Neural cell (in vitro differentiated cells): ENCODE results near the gene ACAP1. TPM values are rescaled to one million over a fixed set of nuclear protein-coding genes. Genes with fewer than 3 reads are reported as not detected.

Experiments used
- H2AFZ ChIP-seq: fragments of 200-600, 300-800 bp; sonication (generic), shearing (Covaris generic); 2 replicates; pipeline ENCODE4 v1.6.0; 2014; ENCODE audit warnings: low read depth, mild to moderate bottlenecking, antibody characterized with exemption, low read length, moderate library complexity
- H3F3A ChIP-seq: fragments of 200-600 bp; shearing (Covaris generic); 2 replicates; pipeline ENCODE4 v1.6.1; 2016; ENCODE audit warnings: mild to moderate bottlenecking, moderate library complexity, mixed read lengths, antibody characterized with exemption, low read length; ENCODE audit not compliant: insufficient read depth, poor library complexity, severe bottlenecking
- H3K27ac ChIP-seq: fragments of 200-600, 300-800 bp; sonication (generic), shearing (Covaris generic); 2 replicates; pipeline ENCODE4 v1.5.1; 2014; ENCODE audit warnings: mild to moderate bottlenecking, low read length, moderate library complexity
- H3K27me3 ChIP-seq: fragments of 300-800, 200-600 bp; sonication (generic), shearing (Covaris generic); 2 replicates; pipeline ENCODE4 v1.6.0; 2014; ENCODE audit warnings: mild to moderate bottlenecking, low read depth, low read length, moderate library complexity; ENCODE audit not compliant: insufficient read depth
- H3K36me3 ChIP-seq: fragments of 300-800, 200-600 bp; sonication (generic), shearing (Covaris generic); 2 replicates; pipeline ENCODE4 v1.5.1; 2014; ENCODE audit warnings: mild to moderate bottlenecking, antibody characterized with exemption, low read length, moderate library complexity; ENCODE audit not compliant: insufficient read depth
- H3K4me2 ChIP-seq: fragments of 300-800, 200-600 bp; sonication (generic), shearing (Covaris generic); 2 replicates; pipeline ENCODE4 v1.6.0; 2014; ENCODE audit warnings: mild to moderate bottlenecking, low read length
- H3K4me3 ChIP-seq: fragments of 300-800, 200-600 bp; sonication (generic), shearing (Covaris generic); 2 replicates; pipeline ENCODE4 v1.5.1; 2014; ENCODE audit warnings: mild to moderate bottlenecking, low read length, moderate library complexity
- H3K79me2 ChIP-seq: fragments of 200-600 bp; shearing (Covaris generic); replicated peaks from 2 replicates; pipeline ENCODE4 v1.6.0; 2014; ENCODE audit warnings: mild to moderate bottlenecking, low read length, moderate library complexity; ENCODE audit not compliant: insufficient read depth
- H3K9ac ChIP-seq: fragments of 300-800, 200-600 bp; sonication (generic), shearing (Covaris generic); 2 replicates; pipeline ENCODE4 v1.6.1; 2016; ENCODE audit warnings: mild to moderate bottlenecking, low read length, mixed read lengths
- H3K9me2 ChIP-seq: fragments of 200-600 bp; shearing (Covaris generic); 2 replicates; pipeline ENCODE4 v1.6.1; 2016; ENCODE audit warnings: mild to moderate bottlenecking, low read length, mixed read lengths; ENCODE audit not compliant: insufficient read depth
- H3K9me3 ChIP-seq: fragments of 200-600, 300-800 bp; sonication (generic), shearing (Covaris generic); 2 replicates; pipeline ENCODE4 v1.6.1; 2016; ENCODE audit warnings: mild to moderate bottlenecking, mixed run types, low read length, moderate library complexity, mixed read lengths
- H4K20me1 ChIP-seq: fragments of 200-600 bp; shearing (Covaris generic); 2 replicates; pipeline ENCODE4 v1.6.1; 2016; ENCODE audit warnings: mild to moderate bottlenecking, mixed run types; ENCODE audit not compliant: insufficient read depth
- CTCF ChIP-seq: fragments of 450-650 bp; IDR thresholded peaks from 2 replicates; pipeline ENCODE4 v1.5.1; 2014; ENCODE audit warnings: antibody characterized with exemption, mild to moderate bottlenecking, moderate library complexity; ENCODE audit not compliant: poor library complexity, severe bottlenecking
- EP300 ChIP-seq: fragments of 450-650 bp; conservative IDR thresholded peaks from 2 replicates; pipeline ENCODE4 v1.6.1; 2014; ENCODE audit warnings: antibody characterized with exemption, mild to moderate bottlenecking, moderate library complexity; ENCODE audit not compliant: poor library complexity, severe bottlenecking
- EZH2 ChIP-seq: fragments of 200-600, 300-800 bp; shearing (Covaris generic), sonication (generic); IDR thresholded peaks from 2 replicates; pipeline ENCODE4 v1.6.1; 2014; ENCODE audit warnings: antibody characterized with exemption, low read length, borderline replicate concordance, mild to moderate bottlenecking; ENCODE audit not compliant: insufficient read depth, poor library complexity, severe bottlenecking
- MXI1 ChIP-seq: fragments of 450-650 bp; conservative IDR thresholded peaks from 2 replicates; pipeline ENCODE4 v1.6.1; 2014; ENCODE audit warnings: antibody characterized with exemption, mild to moderate bottlenecking; ENCODE audit not compliant: poor library complexity, severe bottlenecking
- POLR2AphosphoS5 ChIP-seq: IDR thresholded peaks from 2 replicates; pipeline ENCODE4 v1.6.1; 2012
- RAD21 ChIP-seq: fragments of 450-650 bp; conservative IDR thresholded peaks from 2 replicates; pipeline ENCODE4 v1.6.1; 2014; ENCODE audit warnings: antibody characterized with exemption, mild to moderate bottlenecking, moderate library complexity
- SMC3 ChIP-seq: fragments of 450-650 bp; conservative IDR thresholded peaks from 2 replicates; pipeline ENCODE4 v1.6.1; 2014; ENCODE audit warnings: antibody characterized with exemption, mild to moderate bottlenecking, moderate library complexity; ENCODE audit not compliant: poor library complexity
- TAF1 ChIP-seq: IDR thresholded peaks from 2 replicates; pipeline ENCODE4 v1.6.1; 2012; ENCODE audit warnings: low read depth
- polyA plus RNA-seq: library from polyadenylated mRNA; depleted of rRNA; stranded (reverse); fragments of >200 nt; gene quantifications from 2 replicates; pipeline ENCODE4 v1.2.3, GENCODE V29; 2014
- TF ChIP-seq, protein P1 (sequence below): IDR thresholded peaks from 2 replicates; pipeline ENCODE4 v1.6.1; 2012; ENCODE audit warnings: borderline replicate concordance

Gene ACAP1
- polyA plus RNA-seq, 1 donor from 2014 or later = 0.66 TPM

- peaks cover 9% of the 10 kb centered on the region for H3K79me2 ChIP-seq
- no peaks in the 10 kb centered on the region for H3K36me3 ChIP-seq
- H3K27me3 ChIP-seq = no peaks in the 10 kb centered on the region
- TF ChIP-seq POLR2AphosphoS5 (no peak), EP300 (no peak), SMC3 (no peak), RAD21 (no peak), TAF1 (no peak), CTCF (no peak), EZH2 (no peak), MXI1 (no peak)
- TF ChIP-seq, protein P1, sequence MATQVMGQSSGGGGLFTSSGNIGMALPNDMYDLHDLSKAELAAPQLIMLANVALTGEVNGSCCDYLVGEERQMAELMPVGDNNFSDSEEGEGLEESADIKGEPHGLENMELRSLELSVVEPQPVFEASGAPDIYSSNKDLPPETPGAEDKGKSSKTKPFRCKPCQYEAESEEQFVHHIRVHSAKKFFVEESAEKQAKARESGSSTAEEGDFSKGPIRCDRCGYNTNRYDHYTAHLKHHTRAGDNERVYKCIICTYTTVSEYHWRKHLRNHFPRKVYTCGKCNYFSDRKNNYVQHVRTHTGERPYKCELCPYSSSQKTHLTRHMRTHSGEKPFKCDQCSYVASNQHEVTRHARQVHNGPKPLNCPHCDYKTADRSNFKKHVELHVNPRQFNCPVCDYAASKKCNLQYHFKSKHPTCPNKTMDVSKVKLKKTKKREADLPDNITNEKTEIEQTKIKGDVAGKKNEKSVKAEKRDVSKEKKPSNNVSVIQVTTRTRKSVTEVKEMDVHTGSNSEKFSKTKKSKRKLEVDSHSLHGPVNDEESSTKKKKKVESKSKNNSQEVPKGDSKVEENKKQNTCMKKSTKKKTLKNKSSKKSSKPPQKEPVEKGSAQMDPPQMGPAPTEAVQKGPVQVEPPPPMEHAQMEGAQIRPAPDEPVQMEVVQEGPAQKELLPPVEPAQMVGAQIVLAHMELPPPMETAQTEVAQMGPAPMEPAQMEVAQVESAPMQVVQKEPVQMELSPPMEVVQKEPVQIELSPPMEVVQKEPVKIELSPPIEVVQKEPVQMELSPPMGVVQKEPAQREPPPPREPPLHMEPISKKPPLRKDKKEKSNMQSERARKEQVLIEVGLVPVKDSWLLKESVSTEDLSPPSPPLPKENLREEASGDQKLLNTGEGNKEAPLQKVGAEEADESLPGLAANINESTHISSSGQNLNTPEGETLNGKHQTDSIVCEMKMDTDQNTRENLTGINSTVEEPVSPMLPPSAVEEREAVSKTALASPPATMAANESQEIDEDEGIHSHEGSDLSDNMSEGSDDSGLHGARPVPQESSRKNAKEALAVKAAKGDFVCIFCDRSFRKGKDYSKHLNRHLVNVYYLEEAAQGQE = no peak
- H3K27ac ChIP-seq = no peak overlapping the region
- peak overlapping the region; percentile 92 for H3K4me3 ChIP-seq
- no peak overlapping the region for H2AFZ ChIP-seq
- no peaks in the 10 kb centered on the region for H3K9me3 ChIP-seq
- no peaks in the 10 kb centered on the region for H3F3A ChIP-seq
- H4K20me1 ChIP-seq = no peaks in the 10 kb centered on the region
- no peak overlapping the region for H3K9ac ChIP-seq
- no peak overlapping the region for H3K4me2 ChIP-seq
- H3K9me2 ChIP-seq = no peaks in the 10 kb centered on the region
Observed at GRCh38 chr17:7327056-7327455, 9.3 kb upstream of the ACAP1 start.

- no peak overlapping the region for H3K27ac ChIP-seq
- H3K27me3 ChIP-seq = no peaks in the 10 kb centered on the region
- no peaks in the 10 kb centered on the region for H3K36me3 ChIP-seq
Observed at GRCh38 chr17:7327501-7327900, 8.8 kb upstream of the ACAP1 start.

More at GRCh38 chr17:7327501-7327900, 8.8 kb upstream of the ACAP1 start:
- Histone ChIP-seq H3K4me2 (no peak overlapping the region), H3F3A (no peaks in the 10 kb centered on the region), H3K9ac (peak overlapping the region; percentile 81), H3K9me2 (no peaks in the 10 kb centered on the region), H3K4me3 (peak overlapping the region; percentile 92), H4K20me1 (no peaks in the 10 kb centered on the region), H3K9me3 (no peaks in the 10 kb centered on the region), H2AFZ (no peak overlapping the region), H3K79me2 (peaks cover 9% of the 10 kb centered on the region)
- TF ChIP-seq MXI1 (no peak), EP300 (no peak), EZH2 (no peak), TAF1 (no peak), POLR2AphosphoS5 (no peak), SMC3 (no peak), CTCF (no peak), RAD21 (no peak)
- TF ChIP-seq, protein P1 = no peak
